Measurements from ENCODE around the gene TRIM44.

- TF ChIP-seq POLR2AphosphoS5 (IDR thresholded peaks at IDR 0.05; ENCODE audit: low read depth, low read length) (no peak), POLR2A (IDR thresholded peaks at IDR 0.05; ENCODE audit: low read depth, low read length) (no peak), TAF1 (IDR thresholded peaks at IDR 0.05; ENCODE audit: low read depth, low read length) (no peak), SPI1 (IDR thresholded peaks at IDR 0.05; ENCODE audit: low read depth, low read length) (no peak), PAX5 (IDR thresholded peaks at IDR 0.05; ENCODE audit: insufficient read depth, low read length, severe bottlenecking) (no peak)
These were observed 28.6 kb upstream of the TRIM44 start for GRCh38 chr11:35633827-35634423.

Data from GM12891 (cell line).